Measurements from ENCODE around the gene USP26.

DNA sequence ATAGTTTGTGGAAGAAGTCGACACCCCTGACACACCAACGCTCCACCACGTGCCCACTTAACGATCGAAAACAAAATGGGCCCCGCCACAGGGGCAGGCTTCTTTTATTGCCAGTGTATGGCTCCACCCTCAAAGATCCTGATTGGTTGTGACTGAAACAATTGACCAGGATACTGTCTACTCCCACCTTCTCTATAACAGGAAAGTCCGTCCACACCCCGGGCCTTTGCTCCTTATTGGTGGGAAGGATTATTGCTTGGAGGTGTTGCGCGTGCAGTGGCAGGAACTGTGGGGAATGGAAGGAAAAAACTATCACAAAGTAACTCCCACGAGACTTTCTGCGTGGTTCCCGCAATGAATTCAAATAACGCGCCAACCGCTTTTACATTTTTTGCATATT, at the start of gene USP26:
- no peak for TF ChIP-seq EZH2 (IDR thresholded peaks at IDR 0.05; ENCODE audit: borderline replicate concordance, low read depth, low read length, severe bottlenecking)
- TF ChIP-seq, protein P1, sequence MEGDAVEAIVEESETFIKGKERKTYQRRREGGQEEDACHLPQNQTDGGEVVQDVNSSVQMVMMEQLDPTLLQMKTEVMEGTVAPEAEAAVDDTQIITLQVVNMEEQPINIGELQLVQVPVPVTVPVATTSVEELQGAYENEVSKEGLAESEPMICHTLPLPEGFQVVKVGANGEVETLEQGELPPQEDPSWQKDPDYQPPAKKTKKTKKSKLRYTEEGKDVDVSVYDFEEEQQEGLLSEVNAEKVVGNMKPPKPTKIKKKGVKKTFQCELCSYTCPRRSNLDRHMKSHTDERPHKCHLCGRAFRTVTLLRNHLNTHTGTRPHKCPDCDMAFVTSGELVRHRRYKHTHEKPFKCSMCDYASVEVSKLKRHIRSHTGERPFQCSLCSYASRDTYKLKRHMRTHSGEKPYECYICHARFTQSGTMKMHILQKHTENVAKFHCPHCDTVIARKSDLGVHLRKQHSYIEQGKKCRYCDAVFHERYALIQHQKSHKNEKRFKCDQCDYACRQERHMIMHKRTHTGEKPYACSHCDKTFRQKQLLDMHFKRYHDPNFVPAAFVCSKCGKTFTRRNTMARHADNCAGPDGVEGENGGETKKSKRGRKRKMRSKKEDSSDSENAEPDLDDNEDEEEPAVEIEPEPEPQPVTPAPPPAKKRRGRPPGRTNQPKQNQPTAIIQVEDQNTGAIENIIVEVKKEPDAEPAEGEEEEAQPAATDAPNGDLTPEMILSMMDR (IDR thresholded peaks at IDR 0.05; ENCODE audit: extremely low read depth in 1 of 2, insufficient read depth in 1 of 2, low read depth in 1 of 2, low read length in 2 of 2), result no peak
- TF ChIP-seq POLR2A (IDR thresholded peaks at IDR 0.05; ENCODE audit: low read depth, low read length), result no peak
- no peak for TF ChIP-seq POLR2AphosphoS5 (IDR thresholded peaks at IDR 0.05; ENCODE audit: insufficient read depth, low read depth, low read length)
- TF ChIP-seq GATA2 (IDR thresholded peaks at IDR 0.05; ENCODE audit: insufficient read depth, insufficient read length, low read depth, low read length), result no peak
- no peak for TF ChIP-seq MYC (IDR thresholded peaks at IDR 0.05; ENCODE audit: low read depth, low read length)
